Suppressor macrophage treated with lipopolysaccharide for 4 hours (primary cell): ENCODE results near the gene SLC35E1.

Source experiments
- DNase-seq: peaks from one replicate; pipeline ENCODE4 v3.0.0-alpha.2; 2020

SLC35E1 gene

GRCh38 chr19:16572332-16573211 lies at the start of gene SLC35E1:
Gene SLC35E1, minus strand, starts transcription at chr19:16572415. Its CDS starts 51 bp downstream, at chr19:16572364.
- DNase-seq = peak; percentile 98

- DNase-seq = no peak
Observed at GRCh38 chr19:16621165-16621800, 49.1 kb upstream of the SLC35E1 start.

- no peak for DNase-seq
Observed at GRCh38 chr19:16620584-16620983, 48.4 kb upstream of the SLC35E1 start.

GRCh38 chr19:16620018-16620417 lies 47.8 kb upstream of the SLC35E1 start:
- no peak for DNase-seq

- no peak for DNase-seq
Observed at GRCh38 chr19:16619457-16619856, 47.2 kb upstream of the SLC35E1 start.

- DNase-seq = no peak
Observed at GRCh38 chr19:16618248-16618647, 46.0 kb upstream of the SLC35E1 start.

- no peak for DNase-seq
Observed at GRCh38 chr19:16615808-16616207, 43.6 kb upstream of the SLC35E1 start.

GRCh38 chr19:16614941-16615340 lies 42.7 kb upstream of the SLC35E1 start:
- no peak for DNase-seq

GRCh38 chr19:16613841-16614240 lies 41.6 kb upstream of the SLC35E1 start:
- no peak for DNase-seq

GRCh38 chr19:16612636-16613035 lies 40.4 kb upstream of the SLC35E1 start:
- peak; percentile 33 for DNase-seq

- DNase-seq = no peak
Observed at GRCh38 chr19:16611121-16611520, 38.9 kb upstream of the SLC35E1 start.

- DNase-seq = no peak
Observed at GRCh38 chr19:16609511-16610200, 37.4 kb upstream of the SLC35E1 start.

- DNase-seq = peak; percentile 73
Observed at GRCh38 chr19:16608290-16608739, 36.1 kb upstream of the SLC35E1 start.

- DNase-seq = no peak
Observed at GRCh38 chr19:16607819-16608218, 35.6 kb upstream of the SLC35E1 start.

- DNase-seq = no peak
Observed at GRCh38 chr19:16605553-16605994, 33.4 kb upstream of the SLC35E1 start.

GRCh38 chr19:16605115-16605514 lies 32.9 kb upstream of the SLC35E1 start:
- DNase-seq = no peak

- no peak for DNase-seq
Observed at GRCh38 chr19:16604615-16605014, 32.4 kb upstream of the SLC35E1 start.

GRCh38 chr19:16603090-16603489 lies 30.9 kb upstream of the SLC35E1 start:
- no peak for DNase-seq

GRCh38 chr19:16601378-16602052 lies 29.3 kb upstream of the SLC35E1 start:
- DNase-seq = no peak

GRCh38 chr19:16600824-16601223 lies 28.6 kb upstream of the SLC35E1 start:
- no peak for DNase-seq

GRCh38 chr19:16599655-16600346 lies 27.6 kb upstream of the SLC35E1 start:
- DNase-seq = no peak

GRCh38 chr19:16598848-16599247 lies 26.6 kb upstream of the SLC35E1 start:
- no peak for DNase-seq
